Stimulated activated CD8-positive, alpha-beta memory T cell treated with anti-CD3 and anti-CD28 coated beads, Interleukin-12 subunit alpha, Interleukin-12 subunit beta, amount 100 ng/mL, for 24 hours (primary cell): Measurements from ENCODE around the gene NHLRC4.
"Not testable (repeated sequence)": the region's sequence is repeated elsewhere in the genome, so short reads cannot be mapped to it uniquely, and the experiment has no call there.

ENCODE experiments used
- DNase-seq: peaks from one replicate; pipeline ENCODE4 v3.0.0-alpha.2; 2020; ENCODE audit errors: extremely low read depth

Gene NHLRC4

GRCh38 chr16:597655-598054 is 30.9 kb downstream of the NHLRC4 start:
- not testable (repeated sequence) for DNase-seq

- no peak for DNase-seq
Observed at GRCh38 chr16:598823-599739, 32.3 kb downstream of the NHLRC4 start.

GRCh38 chr16:600781-601180 is 34.0 kb downstream of the NHLRC4 start:
- DNase-seq = no peak

- DNase-seq = no peak
Observed at GRCh38 chr16:603933-604332, 37.1 kb downstream of the NHLRC4 start.

GRCh38 chr16:606656-607307 is 40.0 kb downstream of the NHLRC4 start:
- no peak for DNase-seq

GRCh38 chr16:608019-608418 is 41.2 kb downstream of the NHLRC4 start:
- no peak for DNase-seq

GRCh38 chr16:609316-609715 is 42.5 kb downstream of the NHLRC4 start:
- DNase-seq = no peak

- DNase-seq = no peak
Observed at GRCh38 chr16:609984-610383, 43.2 kb downstream of the NHLRC4 start.

GRCh38 chr16:610513-611381 is 43.9 kb downstream of the NHLRC4 start:
- DNase-seq = no peak

- DNase-seq = no peak
Observed at GRCh38 chr16:615122-615521, 48.3 kb downstream of the NHLRC4 start.

- DNase-seq = no peak
Observed at GRCh38 chr16:616733-617586, 50.2 kb downstream of the NHLRC4 start.

GRCh38 chr16:617855-618254 is 51.0 kb downstream of the NHLRC4 start:
- DNase-seq = no peak
